ENCODE results near the gene TMEM176A.
"Not testable (repeated sequence)": the region's sequence is repeated elsewhere in the genome, so short reads cannot be mapped to it uniquely, and the experiment has no call there.

The TMEM176A gene

GRCh38 chr7:150800581-150801241 is at the start of gene TMEM176A:
Gene TMEM176A, plus strand, starts transcription at chr7:150800769. Its CDS starts 782 bp downstream, at chr7:150801551.
- FAIRE-seq (no peak), DNase-seq (ENCODE audit: insufficient read length, low spot score) (no peak)
- TF ChIP-seq POLR2A (IDR thresholded peaks at IDR 0.05; ENCODE audit: low read depth, low read length), result no peak

- DNase-seq (ENCODE audit: insufficient read length, low spot score) (no peak), FAIRE-seq (no peak)
- TF ChIP-seq POLR2A (IDR thresholded peaks at IDR 0.05; ENCODE audit: low read depth, low read length), result no peak
Measured at GRCh38 chr7:150751702-150752101, 48.9 kb upstream of the TMEM176A start.

- no peak for TF ChIP-seq POLR2A (IDR thresholded peaks at IDR 0.05; ENCODE audit: low read depth, low read length)
- DNase-seq (ENCODE audit: insufficient read length, low spot score), result no peak
- FAIRE-seq, result no peak
Measured at GRCh38 chr7:150753239-150753638, 47.3 kb upstream of the TMEM176A start.

GRCh38 chr7:150753826-150754603 is 46.6 kb upstream of the TMEM176A start:
- FAIRE-seq, result no peak
- no peak for DNase-seq (ENCODE audit: insufficient read length, low spot score)
- no peak for TF ChIP-seq POLR2A (IDR thresholded peaks at IDR 0.05; ENCODE audit: low read depth, low read length)

- DNase-seq (ENCODE audit: insufficient read length, low spot score) (no peak), FAIRE-seq (no peak)
- TF ChIP-seq POLR2A (IDR thresholded peaks at IDR 0.05; ENCODE audit: low read depth, low read length), result no peak
Measured at GRCh38 chr7:150754951-150755350, 45.6 kb upstream of the TMEM176A start.

GRCh38 chr7:150755473-150756099 is 45.0 kb upstream of the TMEM176A start:
- no peak for DNase-seq (ENCODE audit: insufficient read length, low spot score)
- TF ChIP-seq POLR2A (IDR thresholded peaks at IDR 0.05; ENCODE audit: low read depth, low read length), result no peak
- no peak for FAIRE-seq

GRCh38 chr7:150756166-150756565 is 44.4 kb upstream of the TMEM176A start:
- no peak for DNase-seq (ENCODE audit: insufficient read length, low spot score)
- FAIRE-seq, result no peak
- no peak for TF ChIP-seq POLR2A (IDR thresholded peaks at IDR 0.05; ENCODE audit: low read depth, low read length)

GRCh38 chr7:150756858-150757257 is 43.7 kb upstream of the TMEM176A start:
- TF ChIP-seq POLR2A (IDR thresholded peaks at IDR 0.05; ENCODE audit: low read depth, low read length), result no peak
- DNase-seq (ENCODE audit: insufficient read length, low spot score) (no peak), FAIRE-seq (no peak)

GRCh38 chr7:150759479-150759878 is 41.1 kb upstream of the TMEM176A start:
- FAIRE-seq, result no peak
- no peak for DNase-seq (ENCODE audit: insufficient read length, low spot score)
- no peak for TF ChIP-seq POLR2A (IDR thresholded peaks at IDR 0.05; ENCODE audit: low read depth, low read length)

GRCh38 chr7:150766334-150766709 is 34.2 kb upstream of the TMEM176A start:
- no peak for TF ChIP-seq POLR2A (IDR thresholded peaks at IDR 0.05; ENCODE audit: low read depth, low read length)
- no peak for FAIRE-seq
- no peak for DNase-seq (ENCODE audit: insufficient read length, low spot score)

GRCh38 chr7:150769768-150770167 is 30.8 kb upstream of the TMEM176A start:
- FAIRE-seq, result no peak

GRCh38 chr7:150774131-150774530 is 26.4 kb upstream of the TMEM176A start:
- not testable (repeated sequence) for FAIRE-seq; DNase-seq (ENCODE audit: insufficient read length, low spot score)

More at GRCh38 chr7:150769768-150770167, 30.8 kb upstream of the TMEM176A start:
- no peak for DNase-seq (ENCODE audit: insufficient read length, low spot score)
- TF ChIP-seq POLR2A (IDR thresholded peaks at IDR 0.05; ENCODE audit: low read depth, low read length), result no peak

- DNase-seq (ENCODE audit: insufficient read length, low spot score) (no peak), FAIRE-seq (no peak)
- no peak for TF ChIP-seq POLR2A (IDR thresholded peaks at IDR 0.05; ENCODE audit: low read depth, low read length)
Measured at GRCh38 chr7:150778014-150778737, 22.4 kb upstream of the TMEM176A start.

- FAIRE-seq (peak; percentile 66), DNase-seq (ENCODE audit: insufficient read length, low spot score) (peak; percentile 55)
- TF ChIP-seq POLR2A (IDR thresholded peaks at IDR 0.05; ENCODE audit: low read depth, low read length), result no peak
Measured at GRCh38 chr7:150778738-150779301, 21.7 kb upstream of the TMEM176A start.

Measured in H54 (cell line).